ENCODE measurements around the gene RBM44. TPM values are rescaled to one million over a fixed set of nuclear protein-coding genes. Genes with fewer than 3 reads are reported as not detected.
"Not testable (repeated sequence)": the region's sequence is repeated elsewhere in the genome, so short reads cannot be mapped to it uniquely, and the experiment has no call there.

Gene RBM44
- 0.18 TPM for polyA plus RNA-seq (2013, experiment 1 of 2)
- polyA plus RNA-seq (2013, experiment 2 of 2) = 0.15 TPM

GRCh38 chr2:237798236-237799059 lies at the start of gene RBM44:
Gene RBM44, plus strand, starts transcription at chr2:237798779. Its CDS starts 14,831 bp downstream, at chr2:237813610.
- H3K9ac ChIP-seq (ENCODE audit: low read length) = no peak within 1 kb of the TSS
- no peak within 1 kb of the TSS for H2BK120ac ChIP-seq (ENCODE audit: low read depth, low read length)
- H2BK15ac ChIP-seq (ENCODE audit: low read depth, poor library complexity, severe bottlenecking) = no peak within 1 kb of the TSS
- H3K4me1 ChIP-seq (ENCODE audit: control insufficient read depth, insufficient read depth, low read depth, low read length) = no peaks in the 10 kb centered on the region
- no peak within 1 kb of the TSS for H3K4me2 ChIP-seq (ENCODE audit: low read length, poor library complexity, severe bottlenecking)
- H3K14ac ChIP-seq (ENCODE audit: low read length in 2 of 2) = no peak within 1 kb of the TSS
- no peak within 1 kb of the TSS for H3K4me3 ChIP-seq (ENCODE audit: insufficient read depth in 1 of 2, low read depth in 1 of 2, low read length in 2 of 2)
- no peak within 1 kb of the TSS for H2AK5ac ChIP-seq (ENCODE audit: low read length, severe bottlenecking)
- H2AFZ ChIP-seq (ENCODE audit: low read depth, low read length) = no peak within 1 kb of the TSS
- no peaks in the 10 kb centered on the region for H3K27me3 ChIP-seq (ENCODE audit: control insufficient read depth in 1 of 2, insufficient read depth in 1 of 2, low read length in 2 of 2)
- no peak within 1 kb of the TSS for H2BK12ac ChIP-seq (ENCODE audit: low read length in 2 of 2)
- H4K91ac ChIP-seq (ENCODE audit: low read length) = no peak within 1 kb of the TSS
- H3K79me1 ChIP-seq (replicated peaks; ENCODE audit: low read length, poor library complexity, severe bottlenecking) = no peaks in the 10 kb centered on the region
- no peak within 1 kb of the TSS for H3K4ac ChIP-seq (ENCODE audit: low read depth in 1 of 2, low read length in 2 of 2)
- H3K23ac ChIP-seq (ENCODE audit: low read length in 2 of 2) = no peak within 1 kb of the TSS
- 96% methylated on average over 84 of the region's 84 CpGs for WGBS
- peaks cover 0 to 4% of the 10 kb centered on the region in 2 experiments for H3K36me3 ChIP-seq (ENCODE audit: control insufficient read depth in 1 of 2, insufficient read depth in 2 of 2, low read depth in 1 of 2, low read length in 2 of 2)
- DNase-seq = no peak
- H3K27ac ChIP-seq (ENCODE audit: low read length, poor library complexity, severe bottlenecking) = no peak within 1 kb of the TSS
- no peak within 1 kb of the TSS for H3K18ac ChIP-seq (ENCODE audit: low read depth in 1 of 2, low read length in 2 of 2)
- no peak within 1 kb of the TSS for H2BK5ac ChIP-seq (ENCODE audit: low read depth, low read length, poor library complexity, severe bottlenecking)
- H4K8ac ChIP-seq (ENCODE audit: low read length) = no peak within 1 kb of the TSS
- peaks cover 10% of the 10 kb centered on the region for H3K9me3 ChIP-seq (ENCODE audit: control insufficient read depth, low read length)

DNA sequence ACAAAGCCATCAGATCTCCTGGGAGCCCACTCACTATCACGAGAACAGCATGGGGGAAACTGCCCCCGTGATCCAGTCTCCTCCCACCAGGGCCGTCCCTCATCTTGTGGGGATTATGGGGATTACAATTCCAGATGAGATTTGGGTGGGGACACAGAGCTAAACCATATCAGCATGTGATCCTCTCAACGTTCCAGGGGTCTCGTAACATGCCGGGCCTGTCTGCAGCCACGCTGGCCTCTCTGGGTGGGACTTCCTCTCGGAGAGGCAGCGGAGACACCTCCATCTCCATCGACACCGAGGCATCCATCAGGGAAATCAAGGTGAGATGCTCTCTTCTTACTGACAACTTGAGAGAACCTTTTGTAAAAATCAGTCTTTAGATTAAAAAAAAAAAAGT lies 49.6 kb upstream of the RBM44 start:
- Histone ChIP-seq H3K27me3 (ENCODE audit: control insufficient read depth in 1 of 2, insufficient read depth in 1 of 2, low read length in 2 of 2) (no peaks in the 10 kb centered on the region), H2BK12ac (ENCODE audit: low read length in 2 of 2) (no peak overlapping the region), H2BK5ac (ENCODE audit: low read depth, low read length, poor library complexity, severe bottlenecking) (no peak overlapping the region), H4K91ac (ENCODE audit: low read length) (no peak overlapping the region), H3K79me1 (replicated peaks; ENCODE audit: low read length, poor library complexity, severe bottlenecking) (peaks cover 37% of the 10 kb centered on the region), H3K4me3 (ENCODE audit: insufficient read depth in 1 of 2, low read depth in 1 of 2, low read length in 2 of 2) (no peak overlapping the region), H2BK120ac (ENCODE audit: low read depth, low read length) (no peak overlapping the region), H3K4me2 (ENCODE audit: low read length, poor library complexity, severe bottlenecking) (no peak overlapping the region), H3K9ac (ENCODE audit: low read length) (no peak overlapping the region), H3K14ac (ENCODE audit: low read length in 2 of 2) (no peak overlapping the region), H3K4ac (ENCODE audit: low read depth in 1 of 2, low read length in 2 of 2) (no peak overlapping the region), H3K27ac (ENCODE audit: low read length, poor library complexity, severe bottlenecking) (no peak overlapping the region), H4K8ac (ENCODE audit: low read length) (no peak overlapping the region), H3K4me1 (ENCODE audit: control insufficient read depth, insufficient read depth, low read depth, low read length) (peaks cover 3% of the 10 kb centered on the region), H3K18ac (ENCODE audit: low read depth in 1 of 2, low read length in 2 of 2) (no peak overlapping the region), H3K36me3 (ENCODE audit: control insufficient read depth in 1 of 2, insufficient read depth in 2 of 2, low read depth in 1 of 2, low read length in 2 of 2) (peaks cover 36 to 64% of the 10 kb centered on the region in 2 experiments), H3K23ac (ENCODE audit: low read length in 2 of 2) (no peak overlapping the region), H3K9me3 (ENCODE audit: control insufficient read depth, low read length) (no peaks in the 10 kb centered on the region), H2BK15ac (ENCODE audit: low read depth, poor library complexity, severe bottlenecking) (no peak overlapping the region), H2AK5ac (ENCODE audit: low read length, severe bottlenecking) (no peak overlapping the region), H2AFZ (ENCODE audit: low read depth, low read length) (no peak overlapping the region)
- DNase-seq = no peak
- 97% methylated on average over 9 of the region's 11 CpGs for WGBS

GRCh38 chr2:237749961-237750360 lies 48.6 kb upstream of the RBM44 start:
- no peak for DNase-seq
- no peak overlapping the region for H2BK12ac ChIP-seq (ENCODE audit: low read length in 2 of 2)
- no peaks in the 10 kb centered on the region for H3K9me3 ChIP-seq (ENCODE audit: control insufficient read depth, low read length)
- H4K91ac ChIP-seq (ENCODE audit: low read length) = no peak overlapping the region
- H3K4ac ChIP-seq (ENCODE audit: low read depth in 1 of 2, low read length in 2 of 2) = no peak overlapping the region
- H3K18ac ChIP-seq (ENCODE audit: low read depth in 1 of 2, low read length in 2 of 2) = no peak overlapping the region
- no peak overlapping the region for H3K27ac ChIP-seq (ENCODE audit: low read length, poor library complexity, severe bottlenecking)
- no peak overlapping the region for H3K14ac ChIP-seq (ENCODE audit: low read length in 2 of 2)
- no peak overlapping the region for H4K8ac ChIP-seq (ENCODE audit: low read length)
- H3K36me3 ChIP-seq (ENCODE audit: control insufficient read depth in 1 of 2, insufficient read depth in 2 of 2, low read depth in 1 of 2, low read length in 2 of 2) = peaks cover 38 to 74% of the 10 kb centered on the region in 2 experiments
- 97% methylated on average over 2 of the region's 2 CpGs for WGBS
- no peaks in the 10 kb centered on the region for H3K4me1 ChIP-seq (ENCODE audit: control insufficient read depth, insufficient read depth, low read depth, low read length)
- H3K23ac ChIP-seq (ENCODE audit: low read length in 2 of 2) = no peak overlapping the region
- no peak overlapping the region for H2BK5ac ChIP-seq (ENCODE audit: low read depth, low read length, poor library complexity, severe bottlenecking)
- no peak overlapping the region for H2AK5ac ChIP-seq (ENCODE audit: low read length, severe bottlenecking)
- no peaks in the 10 kb centered on the region for H3K27me3 ChIP-seq (ENCODE audit: control insufficient read depth in 1 of 2, insufficient read depth in 1 of 2, low read length in 2 of 2)
- no peak overlapping the region for H2BK120ac ChIP-seq (ENCODE audit: low read depth, low read length)
- no peak overlapping the region for H2BK15ac ChIP-seq (ENCODE audit: low read depth, poor library complexity, severe bottlenecking)
- H3K9ac ChIP-seq (ENCODE audit: low read length) = no peak overlapping the region
- no peak overlapping the region for H2AFZ ChIP-seq (ENCODE audit: low read depth, low read length)
- H3K4me2 ChIP-seq (ENCODE audit: low read length, poor library complexity, severe bottlenecking) = no peak overlapping the region
- peaks cover 42% of the 10 kb centered on the region for H3K79me1 ChIP-seq (replicated peaks; ENCODE audit: low read length, poor library complexity, severe bottlenecking)
- no peak overlapping the region for H3K4me3 ChIP-seq (ENCODE audit: insufficient read depth in 1 of 2, low read depth in 1 of 2, low read length in 2 of 2)

DNA sequence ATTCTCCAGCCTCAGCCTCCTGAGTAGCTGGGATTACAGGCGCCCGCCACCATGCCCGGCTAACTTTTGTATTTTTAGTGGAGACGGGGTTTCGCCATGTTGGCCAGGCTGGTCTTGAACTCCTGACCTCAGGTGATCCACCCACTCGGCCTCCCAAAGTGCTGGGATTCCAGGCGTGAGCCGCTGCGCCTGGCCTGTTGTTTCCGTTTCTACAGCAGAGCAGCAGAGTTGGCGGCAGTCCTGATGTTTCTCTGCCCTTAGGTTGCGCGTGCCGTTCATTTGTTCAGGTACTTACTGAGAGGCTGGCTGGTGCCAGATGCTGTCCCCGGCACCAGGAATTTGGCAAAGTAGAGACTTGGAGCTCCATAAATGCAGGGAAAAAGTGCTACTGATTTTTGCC lies 48.1 kb upstream of the RBM44 start:
- not testable (repeated sequence) for H2BK15ac ChIP-seq (ENCODE audit: low read depth, poor library complexity, severe bottlenecking)
- over 99% methylated on average over 15 of the region's 15 CpGs for WGBS

More for the DNA sequence above, 48.1 kb upstream of the RBM44 start:
- H2BK12ac ChIP-seq (ENCODE audit: low read length in 2 of 2); H3K14ac ChIP-seq (ENCODE audit: low read length in 2 of 2); H3K27me3 ChIP-seq (ENCODE audit: control insufficient read depth in 1 of 2, insufficient read depth in 1 of 2, low read length in 2 of 2); H3K4me1 ChIP-seq (ENCODE audit: control insufficient read depth, insufficient read depth, low read depth, low read length); H3K23ac ChIP-seq (ENCODE audit: low read length in 2 of 2); H3K9me3 ChIP-seq (ENCODE audit: control insufficient read depth, low read length); H2AK5ac ChIP-seq (ENCODE audit: low read length, severe bottlenecking); H3K27ac ChIP-seq (ENCODE audit: low read length, poor library complexity, severe bottlenecking); H3K18ac ChIP-seq (ENCODE audit: low read depth in 1 of 2, low read length in 2 of 2); H4K91ac ChIP-seq (ENCODE audit: low read length); H2BK120ac ChIP-seq (ENCODE audit: low read depth, low read length); H4K8ac ChIP-seq (ENCODE audit: low read length); DNase-seq; H2AFZ ChIP-seq (ENCODE audit: low read depth, low read length); H2BK5ac ChIP-seq (ENCODE audit: low read depth, low read length, poor library complexity, severe bottlenecking); H3K4me2 ChIP-seq (ENCODE audit: low read length, poor library complexity, severe bottlenecking); H3K4me3 ChIP-seq (ENCODE audit: insufficient read depth in 1 of 2, low read depth in 1 of 2, low read length in 2 of 2); H3K9ac ChIP-seq (ENCODE audit: low read length); H3K4ac ChIP-seq (ENCODE audit: low read depth in 1 of 2, low read length in 2 of 2): not testable (repeated sequence)
- H3K36me3 ChIP-seq (ENCODE audit: control insufficient read depth in 1 of 2, insufficient read depth in 2 of 2, low read depth in 1 of 2, low read length in 2 of 2) = peaks cover 43 to 79% of the 10 kb centered on the region in 2 experiments
- H3K79me1 ChIP-seq (replicated peaks; ENCODE audit: low read length, poor library complexity, severe bottlenecking) = peaks cover 42% of the 10 kb centered on the region
